ENCODE data around the gene OST4.

The OST4 gene

GRCh38 chr2:27025861-27026851 is 45.3 kb downstream of the OST4 start:
- no peak for DNase-seq (ENCODE audit: low spot score)

GRCh38 chr2:27025281-27025800 is 46.1 kb downstream of the OST4 start:
- no peak for DNase-seq (ENCODE audit: low spot score)

GRCh38 chr2:27024812-27025211 is 46.6 kb downstream of the OST4 start:
- DNase-seq (ENCODE audit: low spot score): no peak

- DNase-seq (ENCODE audit: low spot score): no peak
These were observed 47.3 kb downstream of the OST4 start for GRCh38 chr2:27024188-27024587.

GRCh38 chr2:27023740-27024139 is 47.7 kb downstream of the OST4 start:
- DNase-seq (ENCODE audit: low spot score): no peak

GRCh38 chr2:27021253-27022049 is 50.0 kb downstream of the OST4 start:
- DNase-seq (ENCODE audit: low spot score): no peak

All from HuH-7 (cell line).